Tibial artery (tissue), 4 donors: ENCODE measurements around the gene UNK.

Experiments
- DNase-seq, 2 donors: peaks; one replicate each; pipeline ENCODE4 v3.0.0-alpha.2; 2019
- H3K27ac ChIP-seq, 2 donors: fragments of 200-600 bp; sonication (generic) in 1 of 2; 1 replicate in 1 of 2; 2 replicates in 1 of 2; pipeline ENCODE4 v1.5.1; 2018 to 2019; ENCODE audit warnings: mild to moderate bottlenecking in 1 of 2
- H3K27me3 ChIP-seq, 2 donors: fragments of 200-600 bp; sonication (generic) in 1 of 2; one replicate each; pipeline versions ENCODE4 v1.5.1 to v1.6.0; 2016 to 2019
- H3K36me3 ChIP-seq, 3 donors: fragments of 200-600 bp; sonication (generic) in 2 of 3; one replicate each; pipeline ENCODE4 v1.5.1; 2016 to 2019; ENCODE audit warnings: mild to moderate bottlenecking in 2 of 3
- H3K4me1 ChIP-seq, 4 donors: fragments of 200-600 bp; sonication (generic) in 2 of 4; 1 replicate in 3 of 4; 2 replicates in 1 of 4; pipeline ENCODE4 v1.5.1; 2016 to 2019
- H3K4me3 ChIP-seq, 2 donors: fragments of 200-600 bp; sonication (generic) in 1 of 2; 1 replicate in 1 of 2; 2 replicates in 1 of 2; pipeline ENCODE4 v1.5.1; 2018 to 2019; ENCODE audit warnings: mild to moderate bottlenecking in 2 of 2
- H3K9me3 ChIP-seq, 3 donors: fragments of 200-600 bp; sonication (generic) in 1 of 3; one replicate each; pipeline ENCODE4 v1.5.1; 2016 to 2019
- intact Hi-C: fragments of 100-400 bp; cut with DNase I; formaldehyde crosslinking; loops from one replicate; pipeline ENCODE4 v1.15.0; 2023; ENCODE audit warnings: low total_unique reads
- TF ChIP-seq, protein P1 (sequence below), 2 experiments: fragments of 200-600 bp in 1 of 2; fragments of 450-650 bp in 1 of 2; IDR thresholded peaks; one replicate each; pipeline ENCODE4 v1.5.1; 2017 to 2019; ENCODE audit warnings: antibody characterized with exemption in 2 of 2, mild to moderate bottlenecking in 1 of 2, moderate library complexity in 1 of 2

Gene UNK

DNA sequence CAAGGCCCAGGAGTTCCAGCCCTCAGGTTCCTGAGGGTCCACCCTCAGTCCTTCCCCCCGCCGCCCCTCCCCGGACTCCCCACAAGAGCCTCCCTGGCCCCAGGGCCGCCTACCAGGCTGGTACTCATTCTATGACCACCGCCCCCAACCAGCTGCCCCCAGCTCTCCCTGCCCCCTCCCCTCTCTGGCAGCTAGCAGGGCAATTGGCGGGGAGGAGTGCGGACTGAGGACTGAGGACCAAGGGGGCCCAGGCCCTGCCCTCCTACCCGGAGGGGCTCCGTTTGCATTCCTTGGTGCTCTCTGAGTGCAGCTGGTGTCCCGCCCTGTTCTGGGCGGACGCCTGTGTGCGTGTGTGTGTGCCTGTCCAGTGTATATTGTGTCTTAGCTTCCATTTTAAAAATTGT, 40.5 kb downstream of the UNK start:
- no peak for DNase-seq
- H3K27me3 ChIP-seq, result no peaks in the 10 kb centered on the region
- peaks cover 0 to 45% (median 17%) of the 10 kb centered on the region in 4 donors for H3K4me1 ChIP-seq
- no peaks in the 10 kb centered on the region for H3K9me3 ChIP-seq
- intact Hi-C loops, result no loop called here
- TF ChIP-seq, protein P1, sequence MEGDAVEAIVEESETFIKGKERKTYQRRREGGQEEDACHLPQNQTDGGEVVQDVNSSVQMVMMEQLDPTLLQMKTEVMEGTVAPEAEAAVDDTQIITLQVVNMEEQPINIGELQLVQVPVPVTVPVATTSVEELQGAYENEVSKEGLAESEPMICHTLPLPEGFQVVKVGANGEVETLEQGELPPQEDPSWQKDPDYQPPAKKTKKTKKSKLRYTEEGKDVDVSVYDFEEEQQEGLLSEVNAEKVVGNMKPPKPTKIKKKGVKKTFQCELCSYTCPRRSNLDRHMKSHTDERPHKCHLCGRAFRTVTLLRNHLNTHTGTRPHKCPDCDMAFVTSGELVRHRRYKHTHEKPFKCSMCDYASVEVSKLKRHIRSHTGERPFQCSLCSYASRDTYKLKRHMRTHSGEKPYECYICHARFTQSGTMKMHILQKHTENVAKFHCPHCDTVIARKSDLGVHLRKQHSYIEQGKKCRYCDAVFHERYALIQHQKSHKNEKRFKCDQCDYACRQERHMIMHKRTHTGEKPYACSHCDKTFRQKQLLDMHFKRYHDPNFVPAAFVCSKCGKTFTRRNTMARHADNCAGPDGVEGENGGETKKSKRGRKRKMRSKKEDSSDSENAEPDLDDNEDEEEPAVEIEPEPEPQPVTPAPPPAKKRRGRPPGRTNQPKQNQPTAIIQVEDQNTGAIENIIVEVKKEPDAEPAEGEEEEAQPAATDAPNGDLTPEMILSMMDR (IDR thresholded peaks at IDR 0.05), result no peak
- peak overlapping the region in 1 of 2 donors; percentile 1 for H3K27ac ChIP-seq
- H3K36me3 ChIP-seq, result peaks cover 32 to 61% (median 45%) of the 10 kb centered on the region in 3 donors
- H3K4me3 ChIP-seq, result no peak overlapping the region

GRCh38 chr17:75825748-75826370, 41.3 kb downstream of the UNK start:
- intact Hi-C loops, result no loop called here
- H3K27me3 ChIP-seq, result no peaks in the 10 kb centered on the region
- no peak overlapping the region for H3K27ac ChIP-seq
- H3K4me3 ChIP-seq, result no peak overlapping the region
- H3K4me1 ChIP-seq, result peaks cover 0 to 45% (median 17%) of the 10 kb centered on the region in 4 donors
- no peaks in the 10 kb centered on the region for H3K9me3 ChIP-seq
- TF ChIP-seq, protein P1 (IDR thresholded peaks at IDR 0.05), result no peak
- H3K36me3 ChIP-seq, result peaks cover 25 to 56% (median 38%) of the 10 kb centered on the region in 3 donors
- DNase-seq, result no peak

- H3K36me3 ChIP-seq, result peaks cover 18 to 52% (median 29%) of the 10 kb centered on the region in 3 donors
- H3K4me3 ChIP-seq, result no peak overlapping the region
- peak overlapping the region; percentile 70 to 71 for H3K27ac ChIP-seq
- H3K4me1 ChIP-seq, result peaks cover 0 to 43% (median 17%) of the 10 kb centered on the region in 4 donors
- intact Hi-C loops, result no loop called here
- TF ChIP-seq, protein P1 (IDR thresholded peaks at IDR 0.05), result no peak
- H3K27me3 ChIP-seq, result no peaks in the 10 kb centered on the region
- DNase-seq, result no peak
- H3K9me3 ChIP-seq, result no peaks in the 10 kb centered on the region
These were observed 42.1 kb downstream of the UNK start for GRCh38 chr17:75826561-75827307.

DNA sequence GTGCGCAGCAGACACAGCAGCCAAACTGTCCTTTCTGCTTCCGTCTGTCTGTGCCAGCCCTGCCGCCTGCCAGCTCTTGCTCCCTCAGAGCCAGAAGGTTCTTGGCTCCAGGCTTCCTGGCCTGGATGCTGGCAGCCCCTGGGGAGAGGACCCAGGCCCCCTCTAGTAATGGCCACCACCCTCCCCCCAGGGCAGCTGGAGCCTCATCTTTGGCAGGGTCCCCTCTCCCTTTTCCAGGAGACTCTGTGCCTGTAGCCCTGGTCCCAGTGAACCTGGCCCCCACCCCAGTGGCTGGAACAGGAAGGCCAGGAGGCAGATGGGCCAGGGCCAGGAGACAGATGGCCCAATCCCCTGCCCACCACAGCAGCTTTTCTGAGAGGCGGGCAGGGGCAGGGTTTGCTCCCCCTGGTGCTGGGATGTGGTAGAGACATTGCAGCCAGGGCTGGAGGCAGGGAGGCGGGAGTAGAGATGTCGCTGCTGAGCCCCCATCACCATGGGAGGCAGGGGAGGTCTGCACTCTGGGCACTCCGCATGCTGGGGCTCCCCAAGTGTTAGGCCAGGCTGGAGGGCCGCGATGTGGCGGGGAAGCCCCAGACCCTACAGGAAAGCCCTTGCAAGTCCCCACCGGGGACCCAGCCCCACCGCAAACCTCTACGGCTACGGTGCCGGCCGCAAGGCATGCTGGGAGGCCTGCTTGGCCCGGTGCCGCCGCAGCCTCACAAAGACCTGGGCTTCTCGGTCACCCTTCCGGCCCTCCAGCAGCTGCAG, 42.9 kb downstream of the UNK start:
- peaks cover 0 to 35% (median 17%) of the 10 kb centered on the region in 4 donors for H3K4me1 ChIP-seq
- H3K27ac ChIP-seq, result peak overlapping the region; percentile 70 to 71
- intact Hi-C loops, result no loop called here
- H3K36me3 ChIP-seq, result peaks cover 16 to 49% (median 26%) of the 10 kb centered on the region in 3 donors
- TF ChIP-seq, protein P1 (IDR thresholded peaks at IDR 0.05), result peak; percentile 59 to 64
- no peaks in the 10 kb centered on the region for H3K27me3 ChIP-seq
- DNase-seq, result peak; percentile 59 to 81
- no peaks in the 10 kb centered on the region for H3K9me3 ChIP-seq
- peak overlapping the region; percentile 38 to 44 for H3K4me3 ChIP-seq

DNA sequence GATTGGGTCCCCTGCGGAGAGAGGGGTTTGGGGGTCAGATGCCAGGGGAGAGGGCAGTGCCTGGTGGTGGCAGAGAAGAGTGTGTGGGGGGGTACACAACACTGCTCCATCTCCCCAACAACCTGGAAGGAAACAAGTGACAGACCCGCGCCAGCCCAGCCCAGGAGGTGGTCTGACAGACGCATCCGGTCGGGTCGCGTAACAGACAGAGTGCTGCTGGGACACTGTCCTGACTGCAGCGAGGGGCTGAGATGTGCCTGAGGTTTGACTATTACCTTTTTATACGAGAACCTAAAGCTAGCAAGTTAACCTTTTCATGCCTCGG, 43.4 kb downstream of the UNK start:
- peak overlapping the region; percentile 70 to 71 for H3K27ac ChIP-seq
- peaks cover 0 to 30% (median 17%) of the 10 kb centered on the region in 4 donors for H3K4me1 ChIP-seq
- H3K27me3 ChIP-seq, result no peaks in the 10 kb centered on the region
- TF ChIP-seq, protein P1 (IDR thresholded peaks at IDR 0.05), result no peak
- intact Hi-C loops, result no loop called here
- H3K4me3 ChIP-seq, result peak overlapping the region; percentile 38 to 44
- DNase-seq, result no peak
- no peaks in the 10 kb centered on the region for H3K9me3 ChIP-seq
- peaks cover 12 to 49% (median 24%) of the 10 kb centered on the region in 3 donors for H3K36me3 ChIP-seq
